HepG2 (cell line): Measurements from ENCODE around the gene NDUFB7. TPM values are rescaled to one million over a fixed set of nuclear protein-coding genes. Genes with fewer than 3 reads are reported as not detected.

Experiments
- AGO2 ChIP-seq: fragments of 200-400 bp; formaldehyde crosslinking; optimal IDR thresholded peaks from 2 replicates; pipeline ENCODE3; 2017; ENCODE audit warnings: mild to moderate bottlenecking, low read depth, low read length, moderate library complexity
- HNF1A ChIP-seq, 2 experiments: sonication (generic) in 1 of 2; formaldehyde crosslinking in 1 of 2; IDR thresholded peaks; 2 replicates each; pipeline versions ENCODE4 v1.4.0 to v1.6.1; 2016 to 2020; ENCODE audit warnings: borderline replicate concordance in 1 of 2, low read depth in 1 of 2, mild to moderate bottlenecking in 1 of 2, missing genetic modification reagents in 1 of 2
- MIXL1 ChIP-seq: IDR thresholded peaks from 2 replicates; pipeline ENCODE4 v1.6.1; 2016
- MNT ChIP-seq: fragments of 450-650 bp; IDR thresholded peaks from 2 replicates; pipeline ENCODE4 v1.6.1; 2016
- POLR2AphosphoS2 ChIP-seq: IDR thresholded peaks from 2 replicates; pipeline ENCODE4 v1.6.1; 2011; ENCODE audit warnings: low read depth, low read length, improper control_type of control experiment
- RCOR2 ChIP-seq: IDR thresholded peaks from 2 replicates; pipeline ENCODE4 v1.6.1; 2016; ENCODE audit warnings: missing biosample characterization, missing genetic modification reagents
- RFXAP ChIP-seq: sonication (generic); formaldehyde crosslinking; IDR thresholded peaks from 2 replicates; pipeline ENCODE4 v1.4.0; 2020; ENCODE audit warnings: missing genetic modification reagents, borderline replicate concordance
- SYNCRIP ChIP-seq: fragments of 200-400 bp; formaldehyde crosslinking; IDR thresholded peaks from 2 replicates; pipeline ENCODE4 v1.6.1; 2018; ENCODE audit warnings: mild to moderate bottlenecking, low read depth, low read length; ENCODE audit not compliant: insufficient read depth
- TBL1XR1 ChIP-seq: fragments of 150-350 bp; IDR thresholded peaks from 2 replicates; pipeline ENCODE4 v1.6.1; 2014; ENCODE audit warnings: borderline replicate concordance, low read length; ENCODE audit not compliant: partially characterized antibody
- ZBED4 ChIP-seq: sonication (generic); formaldehyde crosslinking; IDR thresholded peaks from 2 replicates; pipeline ENCODE4 v1.4.0; 2020; ENCODE audit warnings: missing genetic modification reagents, borderline replicate concordance
- ZBTB7A ChIP-seq: sonication (generic); formaldehyde crosslinking; IDR thresholded peaks from 2 replicates; pipeline ENCODE4 v1.8.0; 2022; ENCODE audit warnings: mild to moderate bottlenecking, missing genetic modification reagents
- ZMAT3 ChIP-seq: sonication (generic); formaldehyde crosslinking; conservative IDR thresholded peaks from 2 replicates; pipeline ENCODE4 v1.7.0; 2021; ENCODE audit warnings: missing genetic modification reagents
- ZNF512B ChIP-seq: sonication (generic); formaldehyde crosslinking; IDR thresholded peaks from 2 replicates; pipeline ENCODE4 v1.5.1; 2020; ENCODE audit warnings: missing genetic modification reagents, mild to moderate bottlenecking, borderline replicate concordance
- ZNF777 ChIP-seq: sonication (generic); formaldehyde crosslinking; IDR thresholded peaks from 2 replicates; pipeline ENCODE4 v1.4.0; 2020; ENCODE audit warnings: missing genetic modification reagents
- ZSCAN29 ChIP-seq: sonication (generic); formaldehyde crosslinking; conservative IDR thresholded peaks from 2 replicates; pipeline ENCODE4 v1.4.0; 2020; ENCODE audit warnings: mild to moderate bottlenecking, missing genetic modification reagents
- polyA plus RNA-seq, 8 experiments: library from polyadenylated mRNA; depleted of rRNA in 3 of 8; stranded (reverse) in 7 of 8; unstranded in 1 of 8; fragments of >200 nt; fragmentation: Illumina TruSeq in 4 of 8; extraction: Trizol in 4 of 8; gene quantifications; 2 replicates each; pipeline versions ENCODE4 v1.2.1 to v1.2.3, GENCODE V29; 2011 to 2016; ENCODE audit warnings: low read depth in 4 of 8, missing spikeins in 1 of 8, mixed read lengths in 1 of 8; ENCODE audit not compliant: insufficient read depth in 1 of 8
- total RNA-seq, 5 experiments: library from RNA; depleted of rRNA; stranded (reverse); fragments of >200 nt; fragmentation: Illumina TruSeq; extraction: Trizol; gene quantifications; 2 replicates each; pipeline ENCODE4 v1.2.3, GENCODE V29; 2016; ENCODE audit warnings: low read depth in 1 of 5

Gene NDUFB7
- total and polyA plus RNA-seq, 2 of the 13 experiments (the other 11 are each of a cell fraction or from before 2014, with no cell fraction given) = 156 to 198 TPM

- peak; percentile 70 for TF ChIP-seq AGO2
- TF ChIP-seq MIXL1 = peak; percentile 83; the same call in 1 of the 2 replicates
- peak; percentile 49; the same call in 1 of the 2 replicates for TF ChIP-seq ZNF777 (CRISPR knock-in tag)
- no peak for TF ChIP-seq SYNCRIP
- TF ChIP-seq RFXAP (CRISPR knock-in tag) = peak; percentile 48; the same call in 1 of the 2 replicates
- peak; percentile 72 for TF ChIP-seq RCOR2 (CRISPR knock-in tag)
- 0 out of 2 replicates have a peak, but pooled peaks have one; percentile 23 for TF ChIP-seq ZBED4 (CRISPR knock-in tag)
- peak; percentile 91 for TF ChIP-seq ZMAT3 (CRISPR knock-in tag)
- no peak for TF ChIP-seq MNT
- peak; percentile 46; the same call in 1 of the 2 replicates for TF ChIP-seq HNF1A (IDR thresholded peaks at IDR 0.05; ENCODE audit: low read depth)
- TF ChIP-seq HNF1A (CRISPR knock-in tag; IDR thresholded peaks at IDR 0.05; ENCODE audit: borderline replicate concordance) = peak; percentile 57; the same call in 1 of the 2 replicates
- TF ChIP-seq ZBTB7A (CRISPR knock-in tag) = peak; percentile 63; the same call in 1 of the 2 replicates
- TF ChIP-seq POLR2AphosphoS2 = no peak
- peak; percentile 74 for TF ChIP-seq TBL1XR1
- no peak for TF ChIP-seq ZNF512B (CRISPR knock-in tag)
- peak; percentile 56; the same call in 1 of the 2 replicates for TF ChIP-seq ZSCAN29
Observed at GRCh38 chr19:14571695-14572490, at the start of gene NDUFB7 (continued).
